BE2C (cell line): Measurements from ENCODE around the gene GLG1.
"Not testable (repeated sequence)": the region's sequence is repeated elsewhere in the genome, so short reads cannot be mapped to it uniquely, and the experiment has no call there.

Experiments used
- DNase-seq: peaks from one replicate; pipeline ENCODE4 v3.0.0-alpha.2; 2020
- H3K27me3 ChIP-seq: fragments of 250-450 bp; sonication (Bioruptor Pico); 2 replicates; pipeline ENCODE4 v1.5.1; 2020; ENCODE audit warnings: mild to moderate bottlenecking
- H3K36me3 ChIP-seq: fragments of 250-450 bp; sonication (Bioruptor Pico); 2 replicates; pipeline ENCODE4 v1.5.1; 2020; ENCODE audit warnings: mild to moderate bottlenecking
- H3K4me1 ChIP-seq: fragments of 250-450 bp; sonication (Bioruptor Pico); 2 replicates; pipeline ENCODE4 v1.5.1; 2020
- H3K4me3 ChIP-seq: 2 replicates; pipeline ENCODE4 v1.5.1; 2011; ENCODE audit warnings: low read depth, low read length
- H3K9me3 ChIP-seq: fragments of 250-450 bp; sonication (Bioruptor Pico); 2 replicates; pipeline ENCODE4 v1.5.1; 2020
- TF ChIP-seq, protein P1 (sequence below): IDR thresholded peaks from 2 replicates; pipeline ENCODE4 v1.5.1; 2012; ENCODE audit warnings: mild to moderate bottlenecking, low read depth, low read length

Gene GLG1

DNA sequence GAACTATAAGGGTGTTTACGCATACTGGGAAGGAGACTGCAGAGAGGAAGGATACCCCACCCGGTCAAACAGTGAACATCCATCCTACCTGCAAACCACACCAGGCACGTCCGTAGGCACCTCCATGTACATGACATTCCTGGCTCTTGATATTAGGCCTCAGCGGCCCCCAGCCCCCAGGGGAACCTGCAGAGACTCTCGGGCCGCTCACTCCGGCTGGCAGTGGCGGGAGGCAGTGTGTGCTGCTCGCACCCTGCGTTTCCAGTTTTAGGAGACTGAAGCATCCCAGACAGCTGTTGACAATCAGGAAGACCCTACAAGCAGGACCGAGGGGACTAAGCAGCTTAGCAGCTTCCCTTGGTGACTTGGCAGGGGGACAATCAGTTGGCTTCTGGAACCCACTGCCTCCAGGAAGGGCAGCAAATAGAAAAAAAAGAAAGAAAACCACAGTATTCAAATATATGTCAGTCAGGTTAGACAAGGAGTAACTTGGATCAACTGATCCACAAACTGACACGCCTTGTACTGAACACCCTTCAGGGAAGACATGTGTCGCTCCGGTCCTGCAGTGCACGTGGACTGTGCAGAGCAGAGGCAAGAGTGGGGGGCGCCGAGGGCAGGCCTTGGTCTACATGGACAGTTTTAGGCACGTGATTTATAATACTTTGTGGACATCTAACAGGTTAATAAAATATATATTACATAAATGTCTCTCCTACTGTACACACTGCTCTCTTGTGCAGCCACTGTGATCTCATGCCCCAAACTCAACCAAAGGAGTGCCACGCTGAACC lies 155.8 kb downstream of the GLG1 start:
- Histone ChIP-seq H3K4me3 (no peak overlapping the region), H3K4me1 (no peaks in the 10 kb centered on the region), H3K27me3 (no peaks in the 10 kb centered on the region), H3K9me3 (no peaks in the 10 kb centered on the region), H3K36me3 (peaks cover 28% of the 10 kb centered on the region)
- no peak for DNase-seq
- TF ChIP-seq, protein P1, sequence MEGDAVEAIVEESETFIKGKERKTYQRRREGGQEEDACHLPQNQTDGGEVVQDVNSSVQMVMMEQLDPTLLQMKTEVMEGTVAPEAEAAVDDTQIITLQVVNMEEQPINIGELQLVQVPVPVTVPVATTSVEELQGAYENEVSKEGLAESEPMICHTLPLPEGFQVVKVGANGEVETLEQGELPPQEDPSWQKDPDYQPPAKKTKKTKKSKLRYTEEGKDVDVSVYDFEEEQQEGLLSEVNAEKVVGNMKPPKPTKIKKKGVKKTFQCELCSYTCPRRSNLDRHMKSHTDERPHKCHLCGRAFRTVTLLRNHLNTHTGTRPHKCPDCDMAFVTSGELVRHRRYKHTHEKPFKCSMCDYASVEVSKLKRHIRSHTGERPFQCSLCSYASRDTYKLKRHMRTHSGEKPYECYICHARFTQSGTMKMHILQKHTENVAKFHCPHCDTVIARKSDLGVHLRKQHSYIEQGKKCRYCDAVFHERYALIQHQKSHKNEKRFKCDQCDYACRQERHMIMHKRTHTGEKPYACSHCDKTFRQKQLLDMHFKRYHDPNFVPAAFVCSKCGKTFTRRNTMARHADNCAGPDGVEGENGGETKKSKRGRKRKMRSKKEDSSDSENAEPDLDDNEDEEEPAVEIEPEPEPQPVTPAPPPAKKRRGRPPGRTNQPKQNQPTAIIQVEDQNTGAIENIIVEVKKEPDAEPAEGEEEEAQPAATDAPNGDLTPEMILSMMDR: no peak

DNA sequence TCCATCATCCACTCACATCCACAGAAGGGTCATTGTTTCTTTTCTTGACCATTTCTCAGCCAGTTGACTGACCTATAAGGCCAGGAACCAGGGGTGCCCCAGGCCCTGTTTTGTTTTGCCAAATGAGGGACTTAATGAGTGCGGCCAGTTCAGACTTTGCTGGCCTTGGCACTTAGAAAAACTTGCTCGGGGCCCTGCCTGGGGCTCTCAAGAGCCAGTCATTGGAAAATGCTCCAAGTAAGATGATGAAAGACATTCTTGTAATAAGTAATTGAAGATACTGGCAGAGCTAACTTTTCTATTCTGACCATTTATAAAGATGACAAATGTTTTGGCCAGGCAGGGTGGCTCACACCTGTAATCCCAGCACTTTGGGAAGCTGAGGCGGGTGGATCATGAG lies 156.7 kb downstream of the GLG1 start:
- no peaks in the 10 kb centered on the region for H3K27me3 ChIP-seq
- TF ChIP-seq, protein P1: no peak
- DNase-seq: no peak
- no peaks in the 10 kb centered on the region for H3K9me3 ChIP-seq
- peaks cover 23% of the 10 kb centered on the region for H3K36me3 ChIP-seq
- no peaks in the 10 kb centered on the region for H3K4me1 ChIP-seq
- no peak overlapping the region for H3K4me3 ChIP-seq

- peaks cover 19% of the 10 kb centered on the region for H3K36me3 ChIP-seq
- TF ChIP-seq, protein P1: no peak
Measured at GRCh38 chr16:74449470-74449869, 157.4 kb downstream of the GLG1 start.

GRCh38 chr16:74448990-74449389 lies 157.9 kb downstream of the GLG1 start:
- Histone ChIP-seq H3K9me3 (no peaks in the 10 kb centered on the region), H3K4me3 (no peak overlapping the region), H3K27me3 (no peaks in the 10 kb centered on the region), H3K4me1 (no peaks in the 10 kb centered on the region), H3K36me3 (peaks cover 19% of the 10 kb centered on the region)
- no peak for DNase-seq
- TF ChIP-seq, protein P1: no peak

More at GRCh38 chr16:74449470-74449869, 157.4 kb downstream of the GLG1 start:
- Histone ChIP-seq H3K4me1 (no peaks in the 10 kb centered on the region), H3K9me3 (no peaks in the 10 kb centered on the region), H3K27me3 (no peaks in the 10 kb centered on the region), H3K4me3 (no peak overlapping the region)
- DNase-seq: no peak

DNA sequence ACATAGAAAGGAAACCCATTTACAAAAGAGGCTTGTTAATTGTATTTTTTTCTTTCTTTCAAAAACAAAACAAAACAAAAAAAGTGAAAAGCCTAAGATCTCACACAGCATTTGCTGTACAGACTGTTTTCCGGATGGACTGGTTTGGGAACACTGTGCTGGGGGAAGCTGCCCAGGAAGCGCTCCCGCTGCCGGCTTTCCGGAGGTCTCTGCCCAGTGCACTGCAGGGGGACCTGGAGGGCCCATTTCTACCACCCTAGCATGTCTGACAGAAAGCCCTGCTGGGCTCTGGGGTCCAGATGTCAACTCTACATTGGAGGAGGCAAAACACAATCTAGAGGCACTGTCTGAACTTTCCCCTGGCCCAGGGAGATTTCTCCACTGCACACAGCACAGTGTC lies 159.3 kb downstream of the GLG1 start:
- TF ChIP-seq, protein P1: no peak
- no peak overlapping the region for H3K4me3 ChIP-seq
- H3K27me3 ChIP-seq: no peaks in the 10 kb centered on the region
- no peak for DNase-seq
- no peaks in the 10 kb centered on the region for H3K9me3 ChIP-seq
- peaks cover 11% of the 10 kb centered on the region for H3K36me3 ChIP-seq
- H3K4me1 ChIP-seq: no peaks in the 10 kb centered on the region

- DNase-seq: no peak
- H3K4me3 ChIP-seq: no peak overlapping the region
- TF ChIP-seq, protein P1: no peak
- H3K36me3 ChIP-seq: peaks cover 6% of the 10 kb centered on the region
- H3K9me3 ChIP-seq: no peaks in the 10 kb centered on the region
- no peaks in the 10 kb centered on the region for H3K4me1 ChIP-seq
- H3K27me3 ChIP-seq: no peaks in the 10 kb centered on the region
Measured at GRCh38 chr16:74446866-74447265, 160.0 kb downstream of the GLG1 start.

DNA sequence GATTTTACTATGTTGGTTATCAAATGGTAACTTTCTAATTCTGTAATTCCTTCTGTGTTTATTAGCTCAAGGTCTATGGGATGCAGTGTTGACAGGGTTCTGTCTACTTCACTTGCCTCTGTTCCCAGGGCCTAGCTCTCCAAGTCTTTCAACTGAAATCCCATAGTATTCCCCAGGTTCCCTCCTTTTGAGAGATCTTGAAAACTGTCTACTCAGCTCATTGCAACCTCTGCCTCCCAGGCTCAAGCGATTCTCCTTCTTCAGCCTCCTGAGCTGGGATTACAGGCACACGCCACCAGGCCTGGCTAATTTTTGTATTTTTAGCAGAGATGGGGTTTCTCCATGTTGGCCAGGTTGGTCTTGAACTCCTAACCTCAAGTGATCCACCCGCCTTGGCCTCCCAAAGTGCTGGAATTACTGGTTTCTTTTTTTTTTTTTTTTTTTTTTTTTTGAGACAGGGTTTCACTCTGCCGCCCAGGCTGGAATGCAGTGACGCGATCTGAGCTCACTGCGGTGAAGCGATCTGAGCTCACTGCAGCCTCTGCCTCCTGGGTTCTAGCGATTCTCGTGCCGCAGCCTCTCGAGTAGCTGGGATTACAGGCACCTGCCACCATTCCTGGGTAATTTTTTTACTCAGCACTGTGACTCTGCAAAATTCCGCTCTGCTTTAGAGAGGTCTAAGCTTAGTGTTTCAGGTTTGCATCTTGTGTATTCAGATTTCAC lies 163.1 kb downstream of the GLG1 start:
- DNase-seq, H3K36me3 ChIP-seq, H3K27me3 ChIP-seq, H3K9me3 ChIP-seq, H3K4me3 ChIP-seq, H3K4me1 ChIP-seq: not testable (repeated sequence)
